NCI-H1436 (cell line): ENCODE measurements around the gene TMA7B.
"Not testable (repeated sequence)": the region's sequence is repeated elsewhere in the genome, so short reads cannot be mapped to it uniquely, and the experiment has no call there.

ENCODE experiments used
- DNase-seq: peaks from one replicate; lab custom pipeline; 2025; lab: John Stamatoyannopoulos, UW

Gene TMA7B

GRCh38 chr22:39983346-39983745 is 23.1 kb downstream of the TMA7B start:
- no peak for DNase-seq

DNA sequence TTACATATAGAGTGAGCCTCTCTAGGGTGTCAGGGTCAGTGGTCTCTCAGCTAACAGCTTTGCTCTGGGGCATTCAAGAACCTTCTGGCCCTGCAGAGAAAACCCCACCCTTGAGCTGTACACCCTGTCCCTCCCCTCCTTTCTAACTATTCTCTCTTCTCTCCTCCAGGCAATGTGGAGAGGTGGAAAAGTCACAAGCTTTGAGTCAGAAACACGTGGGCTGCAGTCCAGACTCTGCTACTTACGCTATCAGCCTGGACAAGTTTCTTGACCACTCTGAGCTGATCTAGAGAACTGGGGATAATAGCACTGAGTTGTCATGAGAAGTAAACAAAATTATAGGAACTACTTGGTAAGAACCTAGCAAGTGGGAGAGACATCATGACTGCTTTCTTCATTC is 23.8 kb downstream of the TMA7B start:
- DNase-seq, result no peak

- DNase-seq, result no peak
Measured at GRCh38 chr22:39984746-39985145, 24.5 kb downstream of the TMA7B start.

- DNase-seq, result no peak
Measured at GRCh38 chr22:39985383-39986035, 25.3 kb downstream of the TMA7B start.

GRCh38 chr22:39988386-39989114 is 28.4 kb downstream of the TMA7B start:
- DNase-seq, result no peak

- DNase-seq, result no peak
Measured at GRCh38 chr22:39989633-39990032, 29.4 kb downstream of the TMA7B start.

DNA sequence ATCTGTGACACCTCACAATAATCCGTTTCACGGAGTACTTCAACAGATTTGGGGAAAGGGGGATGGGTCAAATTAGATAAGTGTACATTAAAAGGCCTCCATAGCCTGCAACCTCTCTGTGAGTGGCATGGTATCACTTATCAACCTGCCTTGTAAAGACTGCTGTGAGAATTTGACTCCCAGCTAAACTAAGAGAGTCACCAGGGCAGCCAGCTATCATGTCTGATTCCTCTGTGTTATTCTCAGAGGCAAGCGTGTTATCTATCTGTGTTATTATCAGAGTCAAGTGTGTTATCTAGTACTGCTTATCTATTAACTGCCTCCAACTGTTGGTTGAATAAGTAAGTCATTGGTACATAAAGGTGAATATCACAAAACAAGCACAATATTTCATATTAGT is 30.5 kb downstream of the TMA7B start:
- no peak for DNase-seq

- no peak for DNase-seq
Measured at GRCh38 chr22:39991159-39991860, 31.1 kb downstream of the TMA7B start.

DNA sequence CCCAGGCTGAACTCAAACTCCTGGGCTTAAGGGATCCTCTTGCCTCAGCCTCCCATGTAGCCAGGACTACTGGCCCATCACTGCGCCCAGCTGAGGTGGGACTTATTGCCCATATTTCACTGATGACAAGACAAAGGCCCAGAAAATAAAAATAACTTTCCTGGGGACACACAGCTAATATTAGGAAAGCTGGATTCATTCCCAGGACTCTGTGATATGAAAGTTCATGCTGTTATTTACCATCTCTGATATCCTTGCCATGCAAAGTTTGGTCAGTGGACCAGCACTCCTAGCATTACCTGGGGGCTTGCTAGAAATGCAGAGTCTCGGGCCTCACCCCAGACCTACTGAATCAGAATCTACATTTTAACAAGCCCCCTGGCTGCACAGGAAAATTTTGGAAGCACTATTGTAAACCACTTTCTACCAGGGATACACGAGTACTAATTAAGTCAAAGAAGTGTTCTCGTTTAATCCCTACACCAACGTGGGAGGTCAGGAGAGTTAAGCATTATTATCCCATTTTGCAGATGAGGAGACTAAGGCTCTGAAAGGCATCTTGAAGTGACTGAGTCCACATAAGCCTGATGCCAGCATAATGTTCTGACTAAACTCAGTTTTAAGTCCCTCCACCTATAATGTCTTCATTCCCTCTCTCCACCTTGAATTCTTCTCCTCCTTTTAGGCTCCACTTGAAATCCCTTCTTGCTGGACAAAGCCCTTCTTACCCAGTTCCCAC is 32.1 kb downstream of the TMA7B start:
- no peak for DNase-seq

GRCh38 chr22:39992894-39993293 is 32.7 kb downstream of the TMA7B start:
- DNase-seq, result not testable (repeated sequence)

DNA sequence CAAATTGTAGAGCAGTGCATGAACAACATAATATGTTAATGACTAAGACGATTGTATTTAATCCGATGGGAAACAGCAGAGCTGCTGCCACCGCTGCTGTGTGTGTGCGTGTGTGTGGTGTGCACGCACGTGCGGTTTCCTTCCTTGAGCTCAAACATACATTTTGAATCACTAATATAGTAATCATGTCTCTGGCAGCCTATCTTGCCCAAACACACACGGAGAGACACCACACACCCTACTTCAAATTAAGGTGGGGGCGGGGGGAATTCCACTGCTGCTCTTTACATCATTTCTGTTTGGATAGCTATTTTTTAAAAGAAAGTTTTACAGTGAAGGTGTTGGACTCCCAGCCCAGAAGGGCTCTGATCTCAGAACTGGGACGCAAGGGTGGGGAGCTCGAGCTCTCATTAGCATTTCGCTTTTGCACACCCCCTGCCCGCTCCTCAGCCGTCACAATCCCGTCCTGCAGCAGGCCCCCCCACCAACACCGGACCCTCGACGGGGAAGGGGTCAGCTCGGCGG is 33.9 kb downstream of the TMA7B start:
- DNase-seq, result no peak

GRCh38 chr22:39994566-39995392 is 34.6 kb downstream of the TMA7B start, which contains the start of gene FAM83F:
FAM83F (plus strand) TSS chr22:39994954; CDS start chr22:39995043, 89 bp downstream.
- DNase-seq, result no peak

- no peak for DNase-seq
Measured at GRCh38 chr22:39995393-39996252, 35.4 kb downstream of the TMA7B start.

- DNase-seq, result no peak
Measured at GRCh38 chr22:39996732-39997131, 36.5 kb downstream of the TMA7B start.

DNA sequence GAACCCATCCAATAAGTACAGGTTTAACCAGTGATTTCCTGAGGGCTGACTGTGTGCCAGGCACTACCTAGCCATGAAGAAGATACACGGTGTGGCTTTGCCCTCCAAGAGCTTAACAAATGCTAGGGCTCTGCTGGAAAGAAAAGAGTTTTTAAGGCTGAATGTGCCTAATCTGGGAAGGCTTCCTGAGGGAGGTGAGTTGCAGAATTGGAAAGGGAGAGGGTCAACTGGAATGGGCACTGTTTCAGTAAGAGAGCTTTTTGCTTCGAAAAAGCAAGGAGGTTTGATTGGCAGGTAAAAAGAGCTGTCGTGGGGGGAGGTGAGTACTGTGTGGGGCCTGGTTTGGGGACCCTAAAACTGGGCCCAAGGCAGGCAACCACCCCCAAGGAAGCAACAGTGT is 37.2 kb downstream of the TMA7B start:
- DNase-seq, result no peak

DNA sequence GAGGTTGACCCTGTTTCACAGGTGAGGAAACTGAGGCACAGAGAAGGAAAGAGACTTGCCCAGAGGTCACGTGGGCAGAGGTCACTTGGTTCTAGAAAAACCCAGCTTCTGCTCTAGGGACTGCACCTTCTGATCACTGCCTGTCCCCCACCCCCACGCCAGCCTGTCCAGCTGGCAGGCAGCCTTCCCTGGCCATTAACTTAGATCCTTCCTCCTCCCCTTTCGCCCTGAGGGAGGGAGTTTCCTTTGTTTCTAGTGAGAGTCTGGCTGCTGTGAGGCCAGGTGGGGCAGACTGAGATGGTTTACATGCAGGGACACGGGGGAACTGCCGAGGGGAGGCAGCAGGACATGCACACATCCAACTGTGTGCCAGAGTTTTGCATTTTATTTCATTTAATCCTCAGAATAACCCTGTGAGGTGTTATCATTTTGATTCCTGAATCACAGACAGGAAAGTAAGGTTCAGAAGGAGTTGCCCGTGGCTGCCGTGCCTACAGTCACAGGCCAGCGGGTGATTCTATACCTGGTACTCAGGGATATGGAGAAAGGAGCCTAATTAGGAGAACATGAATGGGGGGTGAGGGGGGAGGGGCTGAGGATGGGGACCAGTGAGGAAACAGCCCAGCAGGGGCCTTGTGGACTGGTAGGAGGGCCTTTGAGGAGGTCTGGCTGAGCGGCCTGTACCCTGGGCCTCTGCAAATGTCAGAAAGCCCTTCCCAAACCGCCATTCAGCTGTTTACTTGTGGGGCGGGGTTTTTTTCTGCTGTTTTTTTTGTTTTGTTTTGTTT is 37.9 kb downstream of the TMA7B start:
- DNase-seq, result no peak

DNA sequence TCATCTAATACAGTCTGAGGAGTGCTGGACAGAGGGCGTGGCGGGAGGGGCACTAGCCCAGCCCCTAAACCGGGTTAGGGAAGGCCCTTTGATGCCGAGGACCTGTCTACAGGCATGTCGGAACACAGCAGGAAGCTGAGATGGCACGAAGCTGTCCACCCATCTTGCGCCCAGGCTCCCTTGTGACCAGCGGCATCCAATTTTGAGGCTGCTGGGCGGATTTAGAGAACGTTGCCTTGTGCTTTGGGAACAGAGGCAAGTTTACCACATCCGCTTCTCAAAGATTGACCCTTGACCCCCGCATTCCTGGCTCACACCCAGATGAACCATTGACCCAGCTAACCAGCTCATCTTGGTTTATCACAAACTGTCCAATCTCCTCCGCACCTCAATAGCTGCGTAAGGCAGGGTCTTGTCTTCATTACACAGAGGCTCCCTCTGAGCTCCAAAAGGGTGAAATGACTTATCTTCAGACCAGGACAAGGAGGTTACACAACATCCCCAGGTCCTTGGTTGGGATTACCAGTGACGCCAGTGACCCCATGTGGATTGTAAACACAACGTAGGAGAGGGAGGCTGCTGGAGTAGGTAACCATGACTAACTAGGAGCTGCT is 39.1 kb downstream of the TMA7B start:
- DNase-seq, result no peak

- DNase-seq, result no peak
Measured at GRCh38 chr22:40000171-40000570, 40.0 kb downstream of the TMA7B start.

GRCh38 chr22:40001106-40001505 is 40.9 kb downstream of the TMA7B start:
- no peak for DNase-seq
